Body of pancreas (tissue), 4 donors: Measurements from ENCODE around the gene TAS2R30.

Experiments
- CTCF ChIP-seq, 7 experiments: fragments of 450-650 bp in 4 of 7; fragments of 200-600 bp in 3 of 7; sonication (generic) in 3 of 7; IDR thresholded peaks; one replicate each; pipeline ENCODE4 v1.5.1; 2016 to 2019; ENCODE audit warnings: antibody characterized with exemption in 7 of 7
- POLR2A ChIP-seq, 3 donors: fragments of 450-650 bp; IDR thresholded peaks; one replicate each; pipeline ENCODE4 v1.6.1; 2016; ENCODE audit warnings: antibody characterized with exemption in 3 of 3, mild to moderate bottlenecking in 2 of 3

GRCh38 chr12:11171969-11172675, 37.7 kb upstream of the TAS2R30 start:
- TF ChIP-seq CTCF (IDR thresholded peaks at IDR 0.05): no peak
- TF ChIP-seq POLR2A (IDR thresholded peaks at IDR 0.05): no peak
